ENCODE data around the gene CCDC167. TPM values are rescaled to one million over a fixed set of nuclear protein-coding genes. Genes with fewer than 3 reads are reported as not detected.

The CCDC167 gene
- total RNA-seq, 1 donor from 2014 or later, result 24.1 TPM

Other genes starting within 250 kb of the CCDC167 start
- gene TBC1D22B, start 242.1 kb downstream of the CCDC167 start, total RNA-seq, result 6.9 and 12.4 TPM in 2 replicates
- gene TMEM217, start 241.7 kb downstream of the CCDC167 start, total RNA-seq, result 8.8 and 15.5 TPM in 2 replicates
- 28.0 and 43.7 TPM in 2 replicates for gene RNF8, start 145.9 kb downstream of the CCDC167 start, total RNA-seq
- 32.6 and 61.9 TPM in 2 replicates for gene CMTR1, start 66.7 kb downstream of the CCDC167 start, total RNA-seq
- gene MDGA1, start 198.0 kb upstream of the CCDC167 start, total RNA-seq, result 0.56 and 0.59 TPM in 2 replicates

Measured in pulmonary artery endothelial cell (primary cell).